Esophagus (tissue), 2 donors: ENCODE results near the gene HNRNPA1. TPM values are rescaled to one million over a fixed set of nuclear protein-coding genes. Genes with fewer than 3 reads are reported as not detected.

Experiments used
- H3K27ac ChIP-seq, 2 donors: one replicate each; pipeline ENCODE4 v1.5.1; 2013; ENCODE audit warnings: low read depth in 2 of 2, mild to moderate bottlenecking in 2 of 2, inconsistent platforms in 1 of 2, low read length in 1 of 2, moderate library complexity in 1 of 2
- H3K27me3 ChIP-seq, 2 donors: one replicate each; pipeline ENCODE4 v1.6.1; 2013; ENCODE audit warnings: low read length in 2 of 2, control low read depth in 1 of 2, mild to moderate bottlenecking in 1 of 2; ENCODE audit not compliant: insufficient read depth in 2 of 2, control insufficient read depth in 1 of 2
- H3K36me3 ChIP-seq, 2 donors: one replicate each; pipeline ENCODE4 v1.6.1; 2013; ENCODE audit warnings: low read length in 1 of 2; ENCODE audit not compliant: control insufficient read depth in 2 of 2, insufficient read depth in 2 of 2
- H3K4me1 ChIP-seq, 2 donors: one replicate each; pipeline ENCODE4 v1.6.1; 2013; ENCODE audit warnings: low read length in 1 of 2; ENCODE audit not compliant: control insufficient read depth in 2 of 2, insufficient read depth in 2 of 2
- H3K4me3 ChIP-seq, 2 donors: one replicate each; pipeline ENCODE4 v1.5.1; 2013; ENCODE audit warnings: low read length in 2 of 2, mild to moderate bottlenecking in 2 of 2, low read depth in 1 of 2, moderate library complexity in 1 of 2
- H3K9me3 ChIP-seq, 2 donors: one replicate each; pipeline ENCODE4 v1.6.1; 2013; ENCODE audit warnings: mild to moderate bottlenecking in 2 of 2, low read depth in 1 of 2, low read length in 1 of 2, moderate library complexity in 1 of 2; ENCODE audit not compliant: control insufficient read depth in 2 of 2, insufficient read depth in 1 of 2
- WGBS, 2 donors: extraction: QIAGEN DNeasy Blood & Tissue Kit; methylation state at CpG; one replicate each; pipeline ENCODE4 v1.1.7; 2013; 5-methylcytosine and 5-hydroxymethylcytosine counted together
- polyA plus RNA-seq, 2 donors: library from polyadenylated mRNA; stranded (reverse); fragments of 200-250 nt; gene quantifications; one replicate each; pipeline ENCODE4 v1.2.3, GENCODE V29; 2013
- donor health status: healthy with polysubstance abuse.
- donor health status: Bipolar disorder and iron deficiency.

The HNRNPA1 gene
- polyA plus RNA-seq, 2 donors = 756 to 880 TPM

DNA sequence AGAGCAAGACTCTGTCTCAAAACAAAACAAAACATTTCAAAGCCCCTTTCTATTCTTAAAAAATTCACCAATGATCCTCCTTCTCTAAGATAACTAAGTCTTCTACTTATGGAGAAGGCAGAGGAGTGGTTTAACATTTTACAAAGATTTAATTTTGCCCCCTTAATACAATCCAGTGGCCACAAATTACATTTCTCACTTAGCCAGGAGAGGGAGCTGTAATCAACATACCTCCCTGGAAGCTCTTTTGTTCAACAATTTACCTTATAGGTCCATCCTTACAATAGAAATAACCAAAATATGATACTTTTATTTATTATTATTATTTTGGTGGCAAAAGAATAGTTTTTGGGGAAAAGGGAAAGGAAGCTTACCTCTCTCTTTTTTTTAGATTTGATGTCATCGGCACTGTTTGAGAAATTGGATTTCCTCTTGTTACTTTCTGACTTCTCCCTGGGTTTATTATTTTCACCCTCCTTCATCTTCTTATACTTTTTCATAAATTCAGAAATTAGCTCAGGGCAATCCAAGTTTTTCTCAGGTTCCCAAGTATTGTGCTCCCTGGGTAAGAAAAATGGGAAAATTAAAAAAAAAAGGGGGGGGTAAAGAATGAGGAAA lies 28.8 kb upstream of the HNRNPA1 start:
- Histone ChIP-seq H3K4me1 (no peaks in the 10 kb centered on the region), H3K36me3 (peaks cover 0 to 9% of the 10 kb centered on the region in 2 donors), H3K9me3 (no peaks in the 10 kb centered on the region), H3K4me3 (no peak overlapping the region), H3K27me3 (no peaks in the 10 kb centered on the region), H3K27ac (no peak overlapping the region)
- 97 to 100% methylated on average over 1 of the region's 1 CpG for WGBS, 2 donors

DNA sequence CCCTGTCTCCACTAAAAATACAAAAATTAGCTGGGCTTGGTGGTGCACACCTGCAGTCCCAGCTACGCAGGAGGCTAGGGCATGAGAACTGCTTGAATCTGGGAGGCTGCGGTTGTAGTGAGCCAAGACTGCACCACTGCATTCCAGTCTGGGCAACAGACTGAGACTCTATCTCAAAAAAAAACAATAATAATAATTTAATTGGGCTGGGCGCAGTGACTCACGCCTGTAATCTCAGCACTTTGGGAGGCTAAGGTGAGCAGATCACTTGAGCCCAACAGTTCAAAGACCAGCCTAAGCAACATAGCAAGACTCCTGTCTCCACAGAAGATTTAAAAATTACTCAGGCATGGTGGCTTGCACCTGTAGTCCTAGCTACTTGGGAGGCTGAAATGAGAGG lies 27.3 kb upstream of the HNRNPA1 start:
- no peaks in the 10 kb centered on the region for H3K27me3 ChIP-seq
- WGBS, 2 donors = 93% methylated on average over 4 of the region's 4 CpGs

GRCh38 chr12:54257332-54257731 lies 23.2 kb upstream of the HNRNPA1 start:
- WGBS, 2 donors = 91 to 93% methylated on average over 8 of the region's 8 CpGs
- Histone ChIP-seq H3K4me1 (no peaks in the 10 kb centered on the region), H3K4me3 (no peak overlapping the region), H3K27ac (no peak overlapping the region), H3K9me3 (no peaks in the 10 kb centered on the region), H3K36me3 (peaks cover 0 to 7% of the 10 kb centered on the region in 2 donors), H3K27me3 (no peaks in the 10 kb centered on the region)

More for the DNA sequence above, 27.3 kb upstream of the HNRNPA1 start:
- H3K4me3 ChIP-seq = no peak overlapping the region
- H3K27ac ChIP-seq = no peak overlapping the region
- H3K36me3 ChIP-seq = peaks cover 0 to 7% of the 10 kb centered on the region in 2 donors
- H3K9me3 ChIP-seq = no peaks in the 10 kb centered on the region
- H3K4me1 ChIP-seq = no peaks in the 10 kb centered on the region

DNA sequence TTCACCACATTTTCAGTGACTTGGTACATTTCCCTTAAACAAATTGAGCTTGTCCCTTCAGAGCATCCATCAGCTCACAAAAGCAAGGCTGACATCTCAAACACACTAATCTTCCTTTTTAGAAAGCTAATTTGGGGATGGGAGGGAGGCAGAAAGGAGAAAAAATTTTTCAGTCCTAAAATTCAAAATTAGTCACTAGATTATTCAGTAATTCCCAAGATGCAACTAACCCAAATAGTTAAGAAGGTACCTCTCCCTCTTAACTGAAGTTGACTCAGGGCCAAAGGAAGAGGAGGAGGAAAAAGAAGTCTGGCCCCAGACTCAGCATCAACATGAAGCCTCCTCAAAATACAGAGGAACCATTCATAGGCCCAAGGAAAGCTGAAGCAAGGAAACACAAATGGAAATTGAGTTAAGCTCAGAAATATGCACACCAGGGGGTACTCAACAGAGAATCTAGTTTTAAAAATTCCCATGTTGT lies 22.3 kb upstream of the HNRNPA1 start:
- no peaks in the 10 kb centered on the region for H3K4me1 ChIP-seq
- H3K27me3 ChIP-seq = no peaks in the 10 kb centered on the region
- H3K9me3 ChIP-seq = no peaks in the 10 kb centered on the region
- peaks cover 0 to 7% of the 10 kb centered on the region in 2 donors for H3K36me3 ChIP-seq
- H3K27ac ChIP-seq = no peak overlapping the region
- no peak overlapping the region for H3K4me3 ChIP-seq

GRCh38 chr12:54259194-54260011 lies 21.1 kb upstream of the HNRNPA1 start:
- Histone ChIP-seq H3K9me3 (no peaks in the 10 kb centered on the region), H3K27ac (peak overlapping the region in 1 of 2 donors; percentile 53), H3K36me3 (peaks cover 0 to 7% of the 10 kb centered on the region in 2 donors), H3K4me1 (no peaks in the 10 kb centered on the region), H3K27me3 (no peaks in the 10 kb centered on the region), H3K4me3 (peak overlapping the region in 1 of 2 donors; percentile 13)
- WGBS, 2 donors = 10 to 14% methylated on average over 11 of the region's 11 CpGs

DNA sequence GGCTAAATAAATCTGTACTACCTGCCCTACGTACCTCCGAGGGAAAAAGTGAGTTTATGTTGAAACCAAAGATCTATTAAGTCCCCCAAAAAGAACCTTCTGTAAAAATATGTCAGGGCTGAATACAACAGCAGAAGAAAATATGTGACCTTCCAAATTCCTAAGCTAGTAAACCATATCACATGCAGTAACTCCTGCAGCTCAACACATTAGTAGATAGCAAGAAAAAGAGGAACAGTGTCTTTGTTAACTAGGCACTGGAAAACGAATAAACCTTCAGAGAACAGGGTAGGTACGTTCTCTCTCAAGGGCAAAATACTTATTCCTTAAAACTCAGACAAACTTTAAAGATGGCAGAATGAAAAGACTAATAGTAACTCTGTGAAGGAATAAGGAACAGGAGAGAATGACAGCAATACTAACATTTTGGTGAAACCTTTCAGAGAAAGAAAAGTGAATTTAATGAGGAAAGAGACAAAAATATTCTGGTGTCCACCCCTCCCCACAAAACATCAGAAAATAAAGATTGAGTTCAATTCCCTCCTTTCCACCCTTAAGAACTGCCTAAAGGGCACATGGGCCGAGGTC lies 18.6 kb upstream of the HNRNPA1 start:
- H3K4me3 ChIP-seq = no peak overlapping the region
- H3K27ac ChIP-seq = no peak overlapping the region

DNA sequence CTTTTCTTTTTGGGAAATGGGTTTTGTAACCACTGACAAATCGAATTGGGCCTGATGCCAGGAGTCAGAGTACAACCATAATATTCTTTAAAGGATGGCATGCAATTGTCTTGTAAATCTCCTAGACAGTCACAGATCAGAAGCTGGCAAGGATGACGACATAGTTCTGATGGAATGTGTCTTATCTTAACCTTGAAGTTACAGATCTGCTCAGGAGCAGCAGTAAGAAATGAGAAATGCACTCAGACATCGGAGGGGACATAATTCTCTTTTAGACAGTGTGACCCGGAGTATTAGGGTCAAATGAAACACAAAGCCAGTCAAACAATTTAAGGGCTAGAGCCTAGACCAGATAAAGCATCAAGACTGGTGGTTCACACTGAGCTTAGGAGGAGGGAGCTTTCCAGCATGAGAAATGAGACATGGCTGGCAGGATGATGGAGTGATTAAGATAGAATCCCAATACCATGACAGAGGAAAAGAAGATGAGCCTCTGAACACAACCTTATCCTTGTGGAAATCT lies 18.1 kb upstream of the HNRNPA1 start:
- H3K9me3 ChIP-seq = no peaks in the 10 kb centered on the region
- no peak overlapping the region for H3K27ac ChIP-seq
- no peaks in the 10 kb centered on the region for H3K36me3 ChIP-seq
- H3K27me3 ChIP-seq = no peaks in the 10 kb centered on the region
- H3K4me1 ChIP-seq = no peaks in the 10 kb centered on the region
- 50 to 54% methylated on average over 4 of the region's 4 CpGs for WGBS, 2 donors
- H3K4me3 ChIP-seq = no peak overlapping the region

More for the DNA sequence above, 18.6 kb upstream of the HNRNPA1 start:
- Histone ChIP-seq H3K4me1 (no peaks in the 10 kb centered on the region), H3K9me3 (no peaks in the 10 kb centered on the region), H3K27me3 (no peaks in the 10 kb centered on the region), H3K36me3 (no peaks in the 10 kb centered on the region)
- WGBS, 2 donors = 62 to 69% methylated on average over 5 of the region's 5 CpGs

DNA sequence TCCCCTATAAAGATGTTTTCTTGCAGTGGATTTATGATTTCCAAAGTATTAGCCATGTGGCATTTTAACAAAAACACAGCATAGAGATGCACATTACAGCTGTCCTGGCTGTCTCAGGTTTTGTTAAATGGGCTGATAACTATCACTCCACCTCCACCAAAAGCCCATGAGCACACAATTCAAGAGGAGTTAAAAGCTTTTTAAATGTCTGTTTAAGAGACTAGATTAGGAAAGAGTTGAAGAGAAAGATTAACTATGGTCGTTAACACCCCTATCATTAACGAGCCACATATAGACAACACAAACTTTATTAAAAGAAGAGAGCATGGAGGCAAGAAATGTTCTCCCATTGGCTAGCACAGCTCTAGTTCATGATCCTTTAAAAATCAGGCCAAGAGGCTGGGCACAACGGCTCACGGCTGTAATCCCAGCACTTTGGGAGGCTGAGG lies 15.1 kb upstream of the HNRNPA1 start:
- no peak overlapping the region for H3K27ac ChIP-seq
- 82 to 93% methylated on average over 4 of the region's 4 CpGs for WGBS, 2 donors
- no peaks in the 10 kb centered on the region for H3K4me1 ChIP-seq
- no peak overlapping the region for H3K4me3 ChIP-seq
- no peaks in the 10 kb centered on the region for H3K9me3 ChIP-seq
- H3K27me3 ChIP-seq = no peaks in the 10 kb centered on the region
- no peaks in the 10 kb centered on the region for H3K36me3 ChIP-seq

DNA sequence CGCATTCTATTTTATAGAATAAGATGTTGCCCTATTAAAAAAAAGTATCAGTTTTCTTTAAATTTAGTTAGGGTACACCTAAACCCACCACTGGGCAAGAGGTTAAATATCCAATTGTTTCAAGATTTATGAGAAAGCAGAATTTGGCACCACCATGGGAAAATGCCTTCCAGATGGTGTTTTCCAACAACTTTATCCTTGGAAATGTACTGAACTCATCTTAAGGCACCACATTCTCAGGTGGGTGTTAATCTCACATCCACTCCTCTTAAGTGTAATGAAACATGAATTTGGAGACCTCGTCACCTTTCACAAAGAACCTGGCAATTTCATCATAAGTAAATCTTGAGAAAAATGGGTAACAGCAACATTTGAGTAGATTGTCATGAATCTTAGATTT lies 13.7 kb upstream of the HNRNPA1 start:
- H3K27me3 ChIP-seq = no peaks in the 10 kb centered on the region
- no peak overlapping the region for H3K27ac ChIP-seq
- H3K4me3 ChIP-seq = no peak overlapping the region
- no peaks in the 10 kb centered on the region for H3K4me1 ChIP-seq
- no peaks in the 10 kb centered on the region for H3K36me3 ChIP-seq
- 95 to 96% methylated on average over 2 of the region's 2 CpGs for WGBS, 2 donors
- H3K9me3 ChIP-seq = no peaks in the 10 kb centered on the region
